ENCODE results near the gene FAM120B. TPM values are rescaled to one million over a fixed set of nuclear protein-coding genes. Genes with fewer than 3 reads are reported as not detected.
"Not testable (repeated sequence)": the region's sequence is repeated elsewhere in the genome, so short reads cannot be mapped to it uniquely, and the experiment has no call there.

Gene FAM120B
- total RNA-seq, 4 donors from 2014 or later = 21.8 to 25.7 (median 22.7) TPM

DNA sequence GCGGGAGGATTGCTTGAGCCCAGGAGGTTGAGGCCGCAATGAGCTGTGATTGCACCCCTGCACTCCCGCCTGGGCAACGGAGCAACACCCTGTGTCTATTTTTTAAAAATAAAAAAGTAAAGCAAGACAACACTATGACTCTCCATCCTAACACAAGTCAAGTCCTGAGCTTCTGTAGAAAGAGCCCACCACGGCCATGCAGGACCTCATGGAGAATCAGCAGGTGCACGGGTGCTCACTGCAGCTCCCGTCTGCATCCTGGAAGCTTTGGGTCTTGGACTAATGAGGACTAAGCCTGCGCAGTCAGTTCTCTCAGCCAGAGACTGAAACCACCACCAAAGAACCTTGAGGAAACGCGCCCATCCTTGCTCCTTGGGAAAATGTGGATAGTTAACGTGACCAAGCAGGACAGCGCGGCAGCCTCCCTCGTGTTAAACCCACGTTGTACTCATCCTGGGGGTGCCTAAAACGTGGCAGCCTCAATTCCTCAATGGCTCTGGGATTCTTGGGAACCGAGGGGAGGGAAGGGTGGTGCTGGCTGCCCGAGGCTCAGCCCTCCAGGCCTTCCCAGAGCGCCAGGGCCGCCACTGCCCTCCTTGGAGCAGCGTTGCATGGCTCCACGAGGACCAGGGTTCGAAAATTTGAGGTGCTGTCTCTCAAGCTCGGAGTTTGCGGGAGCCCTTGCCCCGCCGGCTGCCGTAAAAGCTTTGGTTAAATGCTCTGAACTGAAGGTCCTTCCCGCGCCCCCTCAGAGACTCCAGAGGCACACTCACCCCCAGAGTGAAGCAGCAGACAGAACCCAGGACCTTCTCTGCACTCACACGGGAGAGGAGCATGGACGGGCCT, 44.7 kb upstream of the FAM120B start:
- TF ChIP-seq CTCF (IDR thresholded peaks at IDR 0.05) (no peak), POLR2A (IDR thresholded peaks at IDR 0.05) (no peak)
- WGBS, 2 donors = 87 to 92% methylated on average over 18 to 31 of the region's 32 CpGs
- intact Hi-C loops (cut with DNase I; ENCODE audit: low total_unique reads) = no loop called here
- H3K4me3 ChIP-seq (ENCODE audit: low read depth, poor library complexity, severe bottlenecking) = no peak overlapping the region
- DNase-seq (ENCODE audit: low spot score in 2 of 2) = no peak

- TF ChIP-seq CTCF (IDR thresholded peaks at IDR 0.05) (no peak), POLR2A (IDR thresholded peaks at IDR 0.05) (no peak)
- no peak overlapping the region for H3K4me3 ChIP-seq (ENCODE audit: low read depth, poor library complexity, severe bottlenecking)
- 60 to 82% methylated on average over 21 to 22 of the region's 22 CpGs for WGBS, 2 donors
- intact Hi-C loops (cut with DNase I; ENCODE audit: low total_unique reads) = no loop called here
- no peak for DNase-seq (ENCODE audit: low spot score in 2 of 2)
Observed at GRCh38 chr6:170262489-170263088, 44.0 kb upstream of the FAM120B start.

DNA sequence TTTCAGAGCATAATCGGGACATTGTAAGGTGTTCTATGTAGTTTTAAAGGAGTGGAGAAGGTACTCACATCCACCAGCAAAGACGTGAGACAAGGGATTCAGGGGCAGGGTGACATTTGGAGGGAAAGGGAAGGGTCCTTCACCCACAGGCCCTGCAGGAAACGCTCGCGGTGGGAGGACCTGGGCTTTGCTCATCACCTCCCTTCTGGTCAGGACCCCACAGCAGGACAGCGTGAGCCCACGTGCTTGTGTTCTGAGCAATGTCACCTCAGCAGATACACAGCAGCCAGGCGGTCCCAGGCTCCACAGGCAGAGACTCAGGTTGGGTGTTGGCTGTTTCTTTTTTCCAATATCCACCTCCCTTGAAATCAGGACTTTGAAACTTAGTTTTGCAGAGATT, 43.1 kb upstream of the FAM120B start:
- DNase-seq (ENCODE audit: low spot score in 2 of 2) = no peak
- TF ChIP-seq CTCF (IDR thresholded peaks at IDR 0.05) = no peak
- no peak for TF ChIP-seq POLR2A (IDR thresholded peaks at IDR 0.05)
- WGBS, 2 donors = 87 to 91% methylated on average over 8 of the region's 8 CpGs
- no peak overlapping the region for H3K4me3 ChIP-seq (ENCODE audit: low read depth, poor library complexity, severe bottlenecking)
- intact Hi-C loops (cut with DNase I; ENCODE audit: low total_unique reads) = no loop called here

GRCh38 chr6:170264086-170264485, 42.5 kb upstream of the FAM120B start:
- no peak overlapping the region for H3K4me3 ChIP-seq (ENCODE audit: low read depth, poor library complexity, severe bottlenecking)
- WGBS, 2 donors = 86 to 93% methylated on average over 7 of the region's 7 CpGs
- intact Hi-C loops (cut with DNase I; ENCODE audit: low total_unique reads) = no loop called here
- no peak for TF ChIP-seq CTCF (IDR thresholded peaks at IDR 0.05)
- no peak for TF ChIP-seq POLR2A (IDR thresholded peaks at IDR 0.05)
- no peak for DNase-seq (ENCODE audit: low spot score in 2 of 2)

DNA sequence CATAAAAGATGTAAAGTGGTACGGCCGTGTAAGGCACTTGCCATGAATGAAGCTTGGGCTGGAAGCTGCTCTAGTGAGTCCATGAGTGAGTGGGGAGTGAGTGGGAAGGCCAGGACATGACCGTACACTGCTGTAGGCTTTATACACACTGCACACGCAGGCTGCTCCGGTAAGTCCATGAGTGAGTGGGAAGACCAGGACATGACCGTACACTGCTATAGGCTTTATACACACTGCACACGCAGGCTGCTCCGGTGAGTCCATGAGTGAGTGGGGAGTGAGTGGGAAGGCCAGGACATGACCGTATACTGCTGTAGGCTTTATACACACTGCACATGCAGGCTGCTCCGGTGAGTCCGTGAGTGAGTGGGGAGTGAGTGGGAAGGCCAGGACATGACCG, 41.9 kb upstream of the FAM120B start:
- H3K4me3 ChIP-seq (ENCODE audit: low read depth, poor library complexity, severe bottlenecking); intact Hi-C loops (cut with DNase I; ENCODE audit: low total_unique reads); DNase-seq (ENCODE audit: low spot score in 2 of 2): not testable (repeated sequence)
- 91 to 93% methylated on average over 9 of the region's 12 CpGs for WGBS, 2 donors

DNA sequence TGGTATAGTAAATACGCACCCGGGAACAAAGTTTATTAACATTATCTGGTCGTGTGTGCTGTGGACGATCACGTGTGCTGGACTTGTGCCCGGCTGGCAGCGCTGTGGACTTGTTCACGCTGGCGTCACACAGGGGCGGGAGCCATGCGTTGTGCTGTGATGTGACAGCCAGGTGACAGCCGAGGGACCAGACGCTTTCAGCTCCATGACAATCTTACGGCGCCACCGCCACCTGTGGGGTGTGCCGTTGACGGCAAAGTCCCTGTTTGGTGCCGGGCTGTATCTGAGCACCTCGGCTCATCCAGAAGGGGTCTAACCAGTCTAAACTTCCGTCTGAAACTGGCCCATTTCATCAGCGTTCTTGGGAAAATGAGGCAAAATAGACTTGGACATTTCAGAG, 40.9 kb upstream of the FAM120B start:
- intact Hi-C loops (cut with DNase I; ENCODE audit: low total_unique reads) = no loop called here
- no peak overlapping the region for H3K4me3 ChIP-seq (ENCODE audit: low read depth, poor library complexity, severe bottlenecking)
- DNase-seq (ENCODE audit: low spot score in 2 of 2) = no peak
- TF ChIP-seq POLR2A (IDR thresholded peaks at IDR 0.05) (no peak), CTCF (IDR thresholded peaks at IDR 0.05) (no peak)
- 85 to 92% methylated on average over 22 of the region's 22 CpGs for WGBS, 2 donors
